ENCODE data around the gene FAM193A.
"Not testable (repeated sequence)": the region's sequence is repeated elsewhere in the genome, so short reads cannot be mapped to it uniquely, and the experiment has no call there.

FAM193A gene

DNA sequence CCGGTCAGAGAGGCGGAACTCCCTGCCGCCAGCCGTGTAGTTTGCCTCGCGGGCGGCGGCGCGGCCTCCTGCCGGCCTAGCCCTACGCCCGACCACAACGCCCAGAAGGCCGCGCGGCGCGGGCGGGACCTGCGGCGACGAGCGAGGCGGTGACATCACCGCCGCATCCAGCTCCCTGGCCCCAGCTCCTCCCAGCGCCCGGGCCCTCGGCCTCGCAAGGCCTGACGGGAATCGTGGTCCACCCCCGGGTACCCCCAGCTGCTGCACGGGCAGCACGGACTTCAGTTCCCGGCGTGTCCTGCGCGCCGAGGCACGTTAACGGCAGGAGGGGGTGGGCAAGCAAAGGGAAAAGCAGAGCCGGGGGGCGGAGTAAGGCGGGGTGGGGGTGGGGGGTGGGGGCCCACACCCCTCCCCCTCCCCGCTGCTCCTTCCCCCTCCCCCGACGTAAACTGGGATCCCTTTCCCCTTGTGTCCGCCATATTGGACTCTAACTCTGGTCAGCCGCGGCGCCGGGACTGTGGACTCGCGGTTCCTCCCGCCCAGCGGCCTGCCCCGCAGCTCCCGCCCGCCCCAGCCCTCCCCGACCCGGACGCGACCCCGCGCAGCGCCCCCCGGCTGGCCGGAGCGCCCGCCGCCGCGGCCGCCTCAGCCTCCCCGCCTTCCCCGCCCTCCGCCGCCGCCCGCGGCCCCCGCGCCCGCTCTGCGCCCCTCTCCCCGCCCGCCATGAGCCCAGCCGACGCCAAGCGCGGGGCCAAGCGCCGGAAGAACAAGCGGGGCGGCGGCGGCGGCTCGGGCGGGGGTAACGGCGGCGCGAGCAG is at the start of gene FAM193A:
Gene FAM193A, plus strand, starts transcription at position 455 of the 818 bp plus-strand sequence. Its CDS starts 269 bp downstream, at position 724.
- peak; percentile 100 for DNase-seq

DNA sequence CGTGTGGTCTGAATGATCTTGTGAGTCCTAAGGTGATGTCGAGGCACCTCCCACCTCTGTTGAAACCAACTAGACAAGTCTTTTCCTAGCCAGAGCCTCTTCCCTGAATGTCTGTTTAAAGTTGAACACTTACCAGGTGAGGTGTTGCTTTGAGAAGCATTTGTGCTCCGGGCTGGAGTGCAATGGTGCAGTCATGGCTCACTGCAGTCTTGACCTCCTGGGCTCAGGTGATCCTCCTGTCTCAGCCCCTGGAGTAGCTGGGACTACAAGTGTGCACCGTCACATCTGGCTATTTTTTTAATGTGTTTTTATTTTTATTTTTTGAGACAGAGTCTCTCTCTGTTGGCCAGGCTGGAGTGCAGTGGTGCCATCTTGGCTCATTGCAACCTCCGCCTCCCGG is 49.5 kb upstream of the FAM193A start:
- no peak for DNase-seq

DNA sequence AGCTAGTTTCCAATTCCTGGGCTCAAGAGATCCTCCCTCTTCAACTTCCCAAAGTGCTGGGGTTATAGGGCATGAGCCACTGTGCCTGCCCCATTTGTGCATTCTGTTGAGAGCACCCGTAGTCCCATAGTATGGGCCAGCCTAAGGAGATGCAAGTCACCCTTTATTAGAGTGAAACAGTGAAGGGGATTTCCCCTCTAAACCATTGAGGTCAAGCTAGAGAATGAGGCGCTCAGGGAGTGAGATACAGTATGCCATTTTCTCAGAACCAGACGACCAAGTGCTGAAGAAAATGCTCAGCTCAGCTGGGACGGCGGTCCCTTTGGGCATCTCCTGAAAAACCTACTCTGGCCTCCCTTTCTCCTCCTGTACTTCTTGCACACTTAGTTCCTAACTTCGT is 48.8 kb upstream of the FAM193A start:
- peak; percentile 35 for DNase-seq

GRCh38 chr4:2489081-2489805 is 47.2 kb upstream of the FAM193A start:
- no peak for DNase-seq

DNA sequence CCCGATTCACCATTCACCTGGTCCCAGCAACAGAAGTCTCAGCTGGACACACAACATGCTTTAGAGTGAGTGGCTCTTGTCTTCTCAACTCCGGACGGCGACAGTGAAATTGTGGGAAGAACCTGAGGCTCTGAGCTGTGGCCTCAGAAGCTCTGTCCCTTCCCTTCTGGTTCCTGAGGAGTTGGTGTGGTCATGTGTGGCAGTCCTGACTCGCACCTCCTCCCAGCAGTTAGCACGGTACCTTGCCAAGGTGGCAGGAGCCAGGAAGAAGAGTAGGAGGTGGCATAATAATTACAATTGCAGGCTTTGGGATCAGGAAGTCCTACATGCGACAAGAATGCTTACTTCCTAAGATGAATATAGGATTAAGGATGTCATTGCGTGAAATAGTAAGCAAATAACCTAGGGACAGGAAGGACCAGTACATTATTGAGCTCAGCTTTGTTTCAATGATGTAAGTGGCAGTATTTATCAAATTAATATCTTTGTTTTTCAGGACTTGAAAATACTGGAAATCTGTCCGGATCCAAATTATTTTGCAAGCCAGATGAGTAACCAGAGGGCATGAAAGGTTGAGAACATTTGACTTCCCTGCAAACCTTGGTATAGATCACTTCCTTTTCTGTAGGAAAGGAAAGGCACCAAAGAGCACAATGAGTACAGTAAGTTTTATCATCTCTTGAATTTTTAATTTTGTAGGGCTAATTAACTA is 46.5 kb upstream of the FAM193A start:
- no peak for DNase-seq

- DNase-seq = no peak
Observed at GRCh38 chr4:2492970-2493369, 43.5 kb upstream of the FAM193A start.

DNA sequence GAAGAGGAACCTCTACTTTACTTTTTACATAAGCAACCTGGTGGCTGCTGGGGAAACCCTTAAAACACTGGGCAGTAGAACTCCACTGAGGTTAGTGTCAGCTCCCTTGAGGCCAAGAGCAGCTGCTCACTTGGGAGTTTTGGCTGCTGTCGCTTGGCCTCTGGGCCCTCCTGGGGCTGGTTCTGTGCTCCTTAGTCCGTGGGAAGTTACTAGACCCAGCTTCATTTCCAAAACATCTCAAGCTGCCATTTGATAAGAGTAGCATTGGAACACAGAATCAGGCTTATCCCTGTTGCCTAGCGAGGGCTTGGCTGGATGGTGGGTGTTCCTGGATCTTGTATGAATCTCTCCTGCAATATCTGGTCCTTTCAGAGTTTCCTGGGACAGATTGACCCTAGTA is 41.5 kb upstream of the FAM193A start:
- no peak for DNase-seq

- DNase-seq = no peak
Observed at GRCh38 chr4:2497324-2497723, 39.1 kb upstream of the FAM193A start.

DNA sequence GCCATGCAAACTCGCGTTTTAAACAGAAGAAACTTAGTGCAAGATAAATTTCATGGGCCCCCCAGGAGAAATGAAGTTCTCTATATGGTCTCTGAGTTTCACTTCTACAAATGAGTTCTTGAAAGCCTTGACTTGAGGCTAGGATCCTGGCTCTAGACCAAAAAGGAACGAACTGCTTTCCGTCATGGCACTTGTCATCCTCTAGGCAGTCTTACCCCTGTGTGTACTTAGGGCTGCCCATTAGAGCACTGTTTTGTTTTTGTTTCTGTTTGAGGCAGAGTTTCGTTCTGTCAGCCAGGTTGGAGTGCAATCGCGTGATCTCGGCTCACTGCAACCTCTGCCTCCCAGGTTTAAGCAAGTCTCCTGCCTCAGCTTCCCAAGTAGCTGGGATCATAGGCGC is 38.5 kb upstream of the FAM193A start:
- no peak for DNase-seq

DNA sequence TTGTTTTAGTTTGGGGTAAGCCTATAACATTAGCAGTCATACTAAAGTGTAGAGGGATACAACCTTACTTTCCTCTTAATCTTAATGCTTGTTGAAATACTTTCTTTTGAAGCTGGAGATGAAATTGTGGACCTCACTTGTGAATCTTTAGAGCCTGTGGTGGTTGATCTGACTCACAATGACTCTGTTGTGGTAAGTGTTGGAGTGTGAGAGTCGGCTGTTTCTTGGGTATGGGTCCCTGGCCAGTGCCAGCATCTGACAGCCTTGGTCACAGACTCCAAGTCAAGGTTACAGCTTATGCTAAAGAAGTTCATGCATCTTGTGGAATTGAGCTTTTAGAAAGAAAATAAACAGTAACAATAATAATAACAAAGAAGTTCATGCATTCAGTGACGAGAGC is 35.9 kb upstream of the FAM193A start:
- no peak for DNase-seq

DNA sequence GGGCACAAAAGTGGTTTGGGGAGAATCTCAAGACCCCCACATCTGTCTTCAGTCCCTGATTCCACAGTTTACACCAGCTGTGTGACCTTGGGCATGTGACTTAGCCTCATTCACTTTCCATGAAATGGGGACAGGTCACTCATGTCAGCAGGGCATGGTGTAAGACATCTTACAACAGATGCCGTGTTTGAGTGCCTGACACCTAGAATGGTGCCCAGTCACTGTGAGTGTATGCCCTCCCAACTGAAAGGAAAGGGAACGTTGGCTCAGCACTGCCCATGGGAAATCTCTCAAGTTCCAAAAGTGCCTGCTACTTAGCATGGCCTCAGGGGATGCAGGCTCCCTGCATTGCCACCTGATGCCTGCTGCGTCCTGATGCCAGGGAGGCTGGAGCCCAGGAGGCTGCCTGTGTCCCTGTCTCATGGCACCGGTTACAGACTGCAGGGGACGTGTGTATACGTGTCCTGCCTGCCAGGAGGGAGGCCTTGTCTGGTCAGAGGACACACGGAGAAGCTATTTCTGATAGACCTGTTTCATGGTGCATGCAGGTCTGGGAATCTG is 35.3 kb upstream of the FAM193A start:
- no peak for DNase-seq

- DNase-seq = no peak
Observed at GRCh38 chr4:2503809-2504208, 32.6 kb upstream of the FAM193A start.

GRCh38 chr4:2507259-2507658 is 29.2 kb upstream of the FAM193A start:
- DNase-seq = no peak

- no peak for DNase-seq
Observed at GRCh38 chr4:2507855-2508254, 28.6 kb upstream of the FAM193A start.

- DNase-seq = no peak
Observed at GRCh38 chr4:2510351-2511259, 25.8 kb upstream of the FAM193A start.

GRCh38 chr4:2511645-2512131 is 24.8 kb upstream of the FAM193A start:
- no peak for DNase-seq

- no peak for DNase-seq
Observed at GRCh38 chr4:2512396-2513135, 23.9 kb upstream of the FAM193A start.

- not testable (repeated sequence) for DNase-seq
Observed at GRCh38 chr4:2514193-2514592, 22.3 kb upstream of the FAM193A start.

- DNase-seq = not testable (repeated sequence)
Observed at GRCh38 chr4:2514944-2515343, 21.5 kb upstream of the FAM193A start.

GRCh38 chr4:2515830-2516550 is 20.5 kb upstream of the FAM193A start:
- no peak for DNase-seq

- no peak for DNase-seq
Observed at GRCh38 chr4:2516635-2517034, 19.8 kb upstream of the FAM193A start.

Data from CD4-positive, alpha-beta T cell treated with Interleukin-4 for 4 hours (primary cell).